Large intestine (tissue), 3 donors: Measurements from ENCODE around the gene ZFPM1. TPM values are rescaled to one million over a fixed set of nuclear protein-coding genes. Genes with fewer than 3 reads are reported as not detected.

ENCODE experiments used
- DNase-seq, 2 donors: peaks; one replicate each; pipeline versions ENCODE4 v3.0.0 to v3.0.0-alpha.2; 2013
- H3K27ac ChIP-seq: one replicate; pipeline ENCODE4 v1.5.1; 2013; ENCODE audit warnings: low read length
- H3K27me3 ChIP-seq: 2 replicates; pipeline ENCODE4 v1.6.1; 2013; ENCODE audit warnings: low read length; ENCODE audit not compliant: control insufficient read depth, insufficient read depth
- H3K36me3 ChIP-seq: 2 replicates; pipeline ENCODE4 v1.6.1; 2013; ENCODE audit warnings: low read length; ENCODE audit not compliant: control insufficient read depth, insufficient read depth
- H3K4me1 ChIP-seq: one replicate; pipeline ENCODE4 v1.6.1; 2013; ENCODE audit warnings: low read length; ENCODE audit not compliant: control insufficient read depth, insufficient read depth
- H3K4me3 ChIP-seq: one replicate; pipeline ENCODE4 v1.5.1; 2013; ENCODE audit warnings: low read length
- H3K9me3 ChIP-seq: one replicate; pipeline ENCODE4 v1.6.1; 2013; ENCODE audit warnings: mild to moderate bottlenecking, low read depth, low read length, moderate library complexity; ENCODE audit not compliant: control insufficient read depth
- WGBS: methylation state at CpG from one replicate; pipeline ENCODE4 v1.1.5; 2013; ENCODE audit warnings: low lambda C conversion rate; ENCODE audit not compliant: insufficient coverage; 5-methylcytosine and 5-hydroxymethylcytosine counted together
- polyA plus RNA-seq: library from polyadenylated mRNA; unstranded; fragments of 120-200 nt; gene quantifications from one replicate; pipeline ENCODE4 v1.2.1, GENCODE V29; 2013

The ZFPM1 gene
- polyA plus RNA-seq, 1 donor: 27.2 TPM

DNA sequence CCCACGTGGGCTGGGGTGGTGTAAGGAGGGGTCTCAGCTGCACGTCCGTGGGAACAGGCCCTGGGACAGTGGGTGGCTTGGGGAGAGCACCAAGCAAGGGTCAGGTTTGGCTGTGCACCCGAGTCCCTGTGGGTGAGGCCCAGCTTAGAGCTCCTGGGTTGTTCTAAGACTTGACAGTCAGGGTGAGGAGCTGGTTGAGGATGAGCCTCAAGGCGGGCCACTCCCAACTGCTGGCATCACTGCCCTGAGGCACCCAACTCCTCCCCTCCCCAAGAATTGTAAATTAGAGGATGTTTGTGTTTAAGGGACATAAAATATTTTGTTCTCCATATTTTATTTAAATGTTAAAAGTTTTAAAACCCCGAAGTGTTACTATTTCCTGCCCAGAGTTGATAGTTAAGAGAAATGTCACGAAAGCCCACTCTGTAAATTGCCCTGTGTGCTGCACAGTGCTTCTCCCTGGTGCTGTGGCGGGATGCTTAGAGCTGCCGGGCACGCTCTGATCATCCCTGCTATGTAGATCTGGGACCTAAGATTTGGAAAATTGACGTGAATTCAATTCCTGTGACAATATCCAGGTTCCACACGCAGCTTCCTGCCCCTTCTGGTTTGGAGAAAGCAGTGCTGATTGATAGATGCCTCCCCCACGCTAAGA lies 133.0 kb downstream of the ZFPM1 start:
- peaks cover 64% of the 10 kb centered on the region for H3K36me3 ChIP-seq
- 90% methylated on average over 2 of the region's 13 CpGs for WGBS
- H3K4me1 ChIP-seq: no peaks in the 10 kb centered on the region
- no peaks in the 10 kb centered on the region for H3K9me3 ChIP-seq
- no peak overlapping the region for H3K27ac ChIP-seq
- no peaks in the 10 kb centered on the region for H3K27me3 ChIP-seq
- no peak overlapping the region for H3K4me3 ChIP-seq
- no peak for DNase-seq

Other genes with a start within 250 kb of the ZFPM1 start
- 1.0 TPM for gene ZNF469, start 70.3 kb upstream of the ZFPM1 start, polyA plus RNA-seq
- 34.3 TPM for gene ZC3H18, start 117.1 kb downstream of the ZFPM1 start, polyA plus RNA-seq
- not detected for gene IL17C, start 185.3 kb downstream of the ZFPM1 start, polyA plus RNA-seq
- gene CYBA, start 197.8 kb downstream of the ZFPM1 start, polyA plus RNA-seq: 195 TPM
- 41.0 TPM for gene MVD, start 209.8 kb downstream of the ZFPM1 start, polyA plus RNA-seq
- gene SNAI3, start 233.2 kb downstream of the ZFPM1 start, polyA plus RNA-seq: 1.1 TPM